HG03520 (cell line): ENCODE results near the gene SENP8.
A peak's percentile ranks its signal among the peaks of the same experiment; 100 is the strongest.

ENCODE experiments used
- ATAC-seq: cut with Tn5 transposase; IDR thresholded peaks from one replicate; pipeline ENCODE4 v1.9.1; 2021; ENCODE audit warnings: mild to moderate bottlenecking, moderate library complexity; ENCODE audit not compliant: unreplicated experiment

Gene SENP8

DNA sequence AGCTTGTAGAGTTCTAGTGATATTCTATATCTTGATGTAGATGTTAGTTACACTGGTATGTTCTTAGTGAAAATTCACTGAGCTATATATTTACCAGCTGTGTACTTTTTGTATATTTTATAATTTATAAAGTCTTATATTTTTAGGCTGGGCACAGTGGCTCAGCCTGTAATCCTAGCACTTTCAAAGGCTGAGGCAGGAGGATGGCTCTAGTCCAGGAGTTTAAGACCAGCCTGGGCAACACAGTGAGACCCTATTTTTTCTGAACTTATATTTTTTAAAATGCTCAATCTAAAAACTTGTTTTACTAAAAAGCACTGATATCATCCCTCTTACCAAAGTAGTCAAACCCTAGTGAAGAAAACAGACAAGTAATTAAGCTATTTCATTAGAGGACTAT is 5.4 kb upstream of the SENP8 start:
- no peak for ATAC-seq

DNA sequence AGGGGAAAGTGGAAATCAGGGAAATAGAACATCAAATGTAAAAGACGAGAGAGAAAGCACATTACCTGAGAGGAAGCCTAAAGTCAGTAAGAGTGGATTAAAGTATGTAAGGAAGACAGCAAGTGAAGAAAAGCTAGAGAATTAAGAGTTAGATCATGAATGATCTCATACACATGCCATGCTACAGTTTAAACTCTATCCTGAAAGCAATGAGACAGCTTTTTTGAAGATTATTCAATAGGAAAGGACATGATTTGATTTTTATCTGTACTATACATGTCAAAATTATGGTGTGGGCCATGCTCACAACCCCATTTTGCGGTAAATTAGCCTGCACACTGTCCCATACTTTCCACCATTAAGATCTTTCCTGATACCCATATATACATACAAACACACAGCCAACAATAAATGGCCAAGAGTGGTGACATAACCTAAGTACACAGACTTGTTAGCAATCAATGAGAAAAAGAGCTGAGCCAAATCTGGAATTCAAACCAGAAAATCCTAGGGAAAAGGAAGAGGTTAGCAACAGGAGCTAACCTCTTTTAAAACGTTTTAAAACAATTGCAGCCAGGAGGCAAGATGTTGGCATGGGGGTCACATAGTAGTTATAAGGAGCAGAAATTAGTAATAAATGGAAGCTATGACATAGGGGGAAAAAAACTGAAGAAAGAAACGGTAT is 4.7 kb upstream of the SENP8 start:
- ATAC-seq, result no peak

DNA sequence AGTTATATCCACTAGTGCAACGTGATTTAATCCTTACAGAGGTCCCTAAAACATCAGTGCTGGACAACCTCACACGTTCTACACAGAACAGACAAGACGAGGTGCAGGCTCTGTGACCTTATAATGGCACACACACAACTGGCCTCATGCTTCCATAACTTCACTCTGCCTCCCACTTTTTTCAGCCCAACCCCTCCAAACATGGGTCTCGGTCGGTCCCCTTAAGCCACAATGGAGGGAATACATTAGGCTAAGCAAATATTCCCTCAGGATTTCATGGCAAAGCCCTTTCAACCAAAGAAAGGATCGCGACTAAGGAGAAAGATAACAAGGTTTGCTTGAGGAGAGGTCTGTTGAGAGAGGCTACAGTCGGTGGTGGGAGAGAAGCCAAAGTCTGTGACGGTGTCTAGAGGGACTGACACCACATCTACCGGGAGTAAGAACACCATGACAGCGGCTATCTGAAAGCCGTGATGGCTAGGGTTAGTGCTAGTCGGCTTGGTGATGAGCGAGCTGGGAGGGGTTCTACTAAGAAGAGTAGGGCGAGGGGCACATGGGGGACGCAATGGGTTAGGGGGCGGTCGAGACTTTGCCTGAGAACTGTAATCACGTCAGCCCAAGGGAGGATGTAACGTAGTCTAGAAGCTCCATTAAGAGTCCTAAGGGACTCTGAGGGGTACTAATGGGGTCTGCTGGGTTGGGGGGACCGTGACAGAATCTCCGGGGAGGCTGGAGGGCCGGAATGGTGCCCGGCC is 1.3 kb upstream of the SENP8 start:
- no peak for ATAC-seq

DNA sequence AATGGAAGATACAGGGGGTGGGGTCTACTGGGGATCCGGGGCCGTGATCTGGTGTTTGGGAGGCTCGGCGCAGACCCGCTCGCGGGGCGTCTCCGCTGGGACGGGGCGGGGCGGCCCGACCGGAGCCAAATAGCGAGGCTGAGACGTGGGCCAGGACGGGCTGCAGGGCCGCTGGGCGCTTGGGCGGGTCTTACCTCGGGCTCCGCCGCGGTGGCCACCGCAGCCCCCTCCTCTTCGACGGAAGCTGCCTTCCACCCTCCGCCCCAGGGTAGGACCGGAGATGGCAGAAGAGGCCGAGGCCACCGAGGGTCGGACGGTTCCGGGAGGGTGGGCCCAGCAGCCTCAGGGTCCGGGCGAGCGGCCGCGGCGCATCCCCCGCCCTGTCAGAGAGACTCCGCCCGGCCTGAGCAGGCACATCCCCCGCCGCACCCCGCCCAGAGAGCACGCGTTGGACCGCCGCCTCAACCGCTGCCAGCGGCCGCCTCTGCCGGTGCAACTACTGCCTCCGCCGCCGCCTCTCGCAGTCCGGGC is 652 bp upstream of the SENP8 start:
- ATAC-seq, result peak; percentile 57

DNA sequence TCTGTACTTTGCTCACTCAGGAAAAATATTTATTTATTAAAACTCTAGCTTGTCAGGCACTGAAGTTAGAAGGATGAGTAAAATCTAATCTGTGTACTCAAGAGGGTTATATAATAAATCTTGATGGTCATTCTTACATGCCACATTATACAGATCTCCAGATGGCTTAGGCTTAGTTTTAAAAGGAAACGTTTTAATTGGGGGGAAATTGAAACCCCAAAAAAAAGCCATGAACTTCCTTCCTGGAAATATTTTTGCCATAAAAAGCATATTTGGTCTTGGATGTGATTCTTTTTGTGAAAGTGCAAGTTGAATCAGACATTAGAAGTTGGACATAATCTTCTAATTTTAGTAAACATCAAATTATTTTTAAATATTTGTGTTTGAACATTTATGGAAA is 6.0 kb downstream of the SENP8 start:
- ATAC-seq, result no peak

DNA sequence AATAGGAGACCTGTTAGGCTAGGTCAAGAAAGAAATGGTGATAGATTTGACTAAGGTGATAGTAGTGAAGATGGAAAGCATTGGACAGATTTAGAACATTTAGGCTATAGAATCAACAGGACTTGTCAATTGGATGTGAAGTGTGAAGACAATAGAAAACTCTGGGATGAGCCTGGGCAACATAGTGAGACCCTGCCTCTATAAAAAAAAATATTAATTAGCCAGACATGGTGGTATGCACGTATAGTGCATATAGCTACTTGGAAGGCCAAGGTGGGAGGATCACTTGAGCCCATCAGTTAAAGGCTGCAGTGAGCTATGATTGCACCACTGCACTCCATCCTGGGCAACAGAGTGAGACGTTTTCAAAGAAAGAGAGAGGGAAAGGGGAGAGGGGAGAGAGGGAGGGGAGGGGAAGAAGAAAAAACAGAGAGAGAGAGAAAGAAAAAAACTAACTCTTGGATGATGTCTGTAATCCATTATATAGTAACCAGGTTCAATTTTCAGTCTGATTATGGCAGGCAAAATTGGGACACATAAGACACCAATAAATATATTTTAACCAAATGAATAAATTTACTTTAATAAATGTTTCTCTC is 9.6 kb downstream of the SENP8 start:
- no peak for ATAC-seq

DNA sequence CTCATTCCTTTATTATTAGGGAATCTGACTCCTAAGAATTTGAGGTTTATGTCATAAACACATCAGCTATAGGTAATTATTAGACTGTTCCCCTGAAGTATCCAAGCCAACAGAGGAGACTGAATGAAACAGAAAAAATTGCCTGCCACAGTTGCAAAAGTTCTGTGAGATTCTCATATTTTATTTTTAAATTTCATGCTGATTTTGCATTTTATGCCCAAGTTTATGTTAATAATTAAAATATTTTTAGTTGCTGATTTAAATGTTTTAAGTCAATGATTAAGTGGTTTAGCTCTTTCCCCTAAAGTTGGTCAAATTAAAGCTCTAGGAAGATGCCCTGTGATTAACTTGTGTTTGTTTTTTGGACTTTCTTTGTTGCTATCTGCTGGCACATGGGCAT is 10.2 kb downstream of the SENP8 start:
- no peak for ATAC-seq

DNA sequence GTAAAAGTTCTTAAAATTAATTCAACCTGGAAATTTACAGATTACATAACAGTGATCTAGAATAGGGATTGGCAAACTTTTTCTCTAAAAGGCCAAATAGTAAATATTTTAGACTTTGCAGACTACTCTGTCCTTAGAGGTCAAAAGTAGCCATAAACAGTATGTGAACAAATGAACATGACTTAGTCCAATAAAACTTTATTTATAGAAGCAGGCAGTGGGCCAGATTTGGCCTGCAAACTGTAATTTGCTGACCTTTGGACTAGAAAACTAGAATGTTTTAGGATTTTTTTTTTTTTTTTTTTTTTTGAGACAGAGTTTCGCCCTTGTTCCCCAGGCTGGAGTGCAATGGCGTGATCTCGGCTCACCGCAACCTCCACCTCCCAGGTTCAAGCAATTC is 12.1 kb downstream of the SENP8 start:
- ATAC-seq, result no peak

DNA sequence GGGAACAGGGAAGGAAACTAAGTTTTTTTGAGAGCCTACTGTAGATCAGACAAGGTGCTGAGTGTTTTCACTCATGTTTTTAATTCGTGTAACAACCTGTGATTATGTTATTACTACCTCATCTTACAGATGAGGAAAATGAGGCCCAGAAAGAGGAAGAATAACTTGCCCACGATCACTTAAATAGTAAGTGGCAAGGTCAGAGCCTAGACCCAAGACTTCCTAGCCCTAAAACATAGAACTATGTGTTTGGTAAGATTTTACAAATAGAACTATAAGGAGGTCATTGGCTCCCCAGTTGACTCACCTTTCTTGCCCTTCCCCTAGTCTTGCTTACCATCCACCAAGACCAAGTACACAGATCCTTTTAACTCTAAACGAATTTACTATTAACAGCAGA is 13.7 kb downstream of the SENP8 start:
- no peak for ATAC-seq

DNA sequence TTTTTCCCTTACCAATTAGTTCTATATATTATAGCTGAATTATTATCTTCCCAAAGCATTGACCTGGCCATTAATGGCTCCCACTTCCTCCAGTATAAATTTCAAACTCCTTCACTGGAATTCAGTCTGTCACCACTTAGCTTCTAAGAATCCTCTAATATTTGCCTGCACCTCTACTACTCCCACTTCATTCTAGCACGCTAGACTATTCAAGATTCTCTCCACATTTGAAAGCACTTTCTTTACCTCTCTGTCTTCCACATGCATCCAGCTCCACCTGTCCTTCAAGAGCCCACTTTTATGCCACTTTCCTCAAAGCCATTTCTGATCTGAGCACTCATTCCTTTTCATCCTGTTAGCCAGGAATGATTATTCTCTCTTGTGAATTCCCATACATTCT is 15.0 kb downstream of the SENP8 start:
- no peak for ATAC-seq

DNA sequence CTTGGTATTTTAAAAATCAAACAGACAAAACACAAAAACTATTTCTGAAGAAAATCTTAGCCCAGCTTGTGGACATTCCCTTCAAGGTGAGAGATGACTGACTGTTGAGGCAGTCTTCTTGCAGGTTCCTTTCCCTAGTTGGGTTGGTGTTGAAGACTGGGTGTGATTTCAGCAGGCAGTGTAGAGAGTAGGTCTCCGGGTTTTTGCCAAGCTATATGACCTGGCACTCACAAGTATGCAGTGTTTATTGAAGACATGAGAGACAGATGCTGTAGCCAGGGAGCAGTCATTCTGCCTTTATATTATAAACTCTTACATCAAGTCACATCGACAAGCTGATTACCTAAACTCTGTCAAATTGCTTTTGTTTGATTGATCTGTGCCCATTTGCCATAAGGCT is 17.5 kb downstream of the SENP8 start:
- no peak for ATAC-seq

DNA sequence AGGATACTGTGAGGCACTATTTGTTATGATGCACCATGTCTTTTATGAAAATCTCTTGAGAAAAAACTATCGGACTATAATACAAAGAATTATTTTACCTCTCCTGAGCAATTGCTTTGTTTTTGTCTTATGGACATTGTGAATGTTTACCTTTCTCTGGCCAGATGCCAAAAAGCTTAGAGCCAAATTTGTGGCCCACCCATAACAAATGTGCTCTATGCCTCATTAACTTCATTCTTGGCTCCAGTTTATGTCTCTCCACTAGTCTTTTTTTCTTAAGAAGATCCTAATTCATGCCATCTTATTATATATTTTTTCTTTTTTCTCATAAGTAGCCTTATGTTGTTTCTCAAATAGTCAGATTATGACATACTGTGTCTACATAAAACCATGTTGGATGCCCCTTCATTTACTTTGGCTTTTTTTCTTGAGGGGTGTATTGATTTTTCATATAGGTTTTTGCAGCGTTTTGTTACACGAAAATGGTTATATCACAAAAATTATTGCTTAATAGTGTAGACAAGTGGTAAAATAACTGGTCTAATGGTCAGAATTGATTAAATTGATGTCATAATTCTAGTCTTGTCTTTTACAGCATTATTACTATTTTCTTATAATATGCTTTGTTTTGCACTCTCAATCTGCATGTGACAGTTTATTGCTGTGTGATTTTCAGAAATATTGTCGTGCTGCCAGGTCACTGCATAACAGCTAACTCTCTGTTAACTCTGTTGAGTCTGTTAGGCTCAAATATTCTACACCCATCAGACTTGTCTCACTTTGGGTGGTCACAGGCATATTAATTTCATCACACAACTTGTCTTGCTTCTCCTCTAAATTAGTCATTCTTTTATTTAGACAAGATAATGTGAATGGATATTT is 18.2 kb downstream of the SENP8 start:
- ATAC-seq, result no peak

DNA sequence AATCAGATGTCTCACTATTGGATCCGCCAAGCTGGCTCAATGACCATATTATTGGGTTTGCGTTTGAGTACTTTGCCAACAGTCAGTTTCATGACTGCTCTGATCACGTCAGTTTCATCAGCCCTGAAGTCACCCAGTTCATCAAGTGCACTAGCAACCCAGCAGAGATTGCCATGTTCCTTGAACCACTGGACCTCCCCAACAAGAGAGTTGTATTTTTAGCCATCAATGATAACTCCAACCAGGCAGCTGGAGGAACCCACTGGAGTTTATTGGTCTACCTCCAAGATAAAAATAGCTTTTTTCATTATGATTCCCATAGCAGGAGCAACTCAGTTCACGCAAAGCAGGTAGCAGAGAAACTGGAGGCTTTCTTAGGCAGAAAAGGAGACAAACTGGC is 21.5 kb downstream of the SENP8 start:
- no peak for ATAC-seq

DNA sequence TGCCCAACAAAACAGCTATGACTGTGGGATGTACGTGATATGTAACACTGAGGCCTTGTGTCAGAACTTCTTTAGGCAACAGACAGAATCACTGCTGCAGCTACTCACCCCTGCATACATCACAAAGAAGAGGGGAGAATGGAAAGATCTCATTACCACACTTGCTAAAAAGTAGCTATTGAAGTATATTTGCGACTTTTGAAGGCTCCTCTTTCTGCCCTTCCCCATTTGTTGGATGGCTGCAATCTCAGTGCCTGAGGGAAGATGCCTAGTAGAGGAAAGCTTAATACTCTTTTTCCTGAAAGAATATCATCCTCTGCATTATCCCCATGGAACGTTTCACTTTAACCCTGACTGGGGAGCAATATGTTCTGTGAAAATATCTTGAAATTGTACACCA is 21.9 kb downstream of the SENP8 start:
- no peak for ATAC-seq

DNA sequence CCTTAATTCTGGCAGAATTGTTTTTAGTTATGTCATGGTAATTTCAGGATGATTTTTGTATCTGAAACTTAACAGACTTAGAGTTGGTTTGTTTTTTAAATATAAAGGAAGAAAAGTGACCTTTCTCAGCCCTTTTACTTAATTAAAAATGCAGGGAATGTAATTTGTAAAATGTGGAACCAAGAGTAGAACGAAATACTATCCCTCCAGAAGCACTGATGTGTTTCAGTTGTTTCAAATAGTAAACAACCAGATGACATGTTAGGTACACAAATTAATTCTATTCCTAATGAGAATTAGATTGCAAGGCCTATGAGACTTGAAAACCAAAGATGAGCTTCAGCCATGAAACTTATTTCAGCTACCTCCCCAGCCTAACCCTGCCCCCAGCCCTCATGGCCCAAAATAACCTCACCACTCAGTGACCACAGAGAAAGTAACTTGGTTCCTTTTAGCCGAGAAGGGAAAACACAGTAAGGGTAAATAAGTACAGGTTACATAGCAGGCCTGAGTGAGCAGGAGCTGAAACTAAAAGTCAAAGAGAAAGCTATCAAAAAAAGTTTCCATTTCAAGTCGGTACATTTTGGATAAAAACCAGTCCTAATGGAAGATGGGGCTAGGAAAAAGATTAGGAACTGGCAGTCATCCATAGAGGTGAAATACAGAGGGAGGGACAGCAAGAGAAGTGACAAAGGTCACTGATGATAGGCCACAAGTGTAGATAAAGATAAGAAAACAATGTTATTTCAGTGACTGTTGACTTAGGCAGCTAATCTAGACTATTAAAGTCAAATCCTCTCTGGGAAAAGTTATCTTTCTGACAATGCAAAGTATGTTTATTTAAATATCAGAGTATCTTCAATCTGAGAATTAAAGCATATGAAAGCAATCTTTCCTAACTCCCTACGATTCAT is 23.2 kb downstream of the SENP8 start:
- ATAC-seq, result peak; percentile 96

DNA sequence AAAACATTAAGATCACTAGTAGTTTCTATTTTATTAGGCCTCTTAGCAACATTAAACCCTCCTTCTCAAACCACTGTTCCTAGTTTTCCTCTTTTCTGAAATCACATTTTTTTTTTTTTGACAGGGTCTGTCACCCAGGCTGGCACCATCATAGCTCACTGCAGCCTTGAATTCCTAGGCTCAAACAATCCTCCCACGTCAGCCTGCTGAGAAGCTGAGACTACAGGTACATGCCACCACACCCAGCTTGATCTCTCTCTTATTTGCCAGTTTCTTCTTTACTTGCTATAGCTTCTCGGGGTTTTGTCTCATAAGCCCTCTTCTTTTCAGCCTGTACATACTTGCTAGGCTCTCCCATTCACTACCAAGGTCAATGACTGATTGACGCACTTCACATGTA is 28.0 kb downstream of the SENP8 start:
- ATAC-seq, result no peak

DNA sequence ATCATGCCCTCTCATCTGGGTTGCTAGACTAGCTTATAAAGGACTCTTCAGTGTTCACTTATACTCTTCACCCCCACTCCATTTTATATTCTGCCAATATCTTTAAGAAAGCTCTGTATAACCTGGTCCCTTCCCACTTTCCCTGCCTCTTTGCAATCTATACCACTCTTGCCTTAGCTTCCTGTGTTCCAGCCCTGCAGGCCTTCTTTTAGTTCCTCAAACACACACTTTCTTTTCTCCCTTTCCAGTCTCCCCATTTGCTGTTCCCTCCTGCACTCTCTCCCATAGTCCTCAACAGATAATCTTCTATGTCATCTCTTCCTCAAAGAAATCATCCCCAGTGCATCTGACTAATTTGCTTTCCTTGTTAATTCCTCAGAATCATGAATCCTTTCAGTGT is 28.7 kb downstream of the SENP8 start:
- ATAC-seq, result no peak

DNA sequence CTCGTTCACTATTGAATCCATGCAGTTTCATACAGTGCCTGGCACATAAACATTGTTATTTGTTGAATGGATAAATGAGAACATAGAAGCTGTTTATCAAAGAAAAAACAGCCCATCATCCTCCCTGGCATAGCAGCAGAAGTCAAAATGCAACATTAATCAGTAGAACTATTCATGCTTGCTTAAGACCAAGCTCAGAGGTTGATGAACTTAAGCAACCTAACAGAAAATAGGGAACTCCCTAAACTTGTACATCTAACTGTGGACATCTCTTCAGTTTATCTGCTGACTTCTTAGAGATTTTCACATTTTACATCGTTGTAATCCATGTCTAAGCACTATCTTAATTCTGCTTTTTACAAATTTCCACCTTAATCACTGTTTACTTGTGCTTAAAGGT is 29.2 kb downstream of the SENP8 start:
- no peak for ATAC-seq

DNA sequence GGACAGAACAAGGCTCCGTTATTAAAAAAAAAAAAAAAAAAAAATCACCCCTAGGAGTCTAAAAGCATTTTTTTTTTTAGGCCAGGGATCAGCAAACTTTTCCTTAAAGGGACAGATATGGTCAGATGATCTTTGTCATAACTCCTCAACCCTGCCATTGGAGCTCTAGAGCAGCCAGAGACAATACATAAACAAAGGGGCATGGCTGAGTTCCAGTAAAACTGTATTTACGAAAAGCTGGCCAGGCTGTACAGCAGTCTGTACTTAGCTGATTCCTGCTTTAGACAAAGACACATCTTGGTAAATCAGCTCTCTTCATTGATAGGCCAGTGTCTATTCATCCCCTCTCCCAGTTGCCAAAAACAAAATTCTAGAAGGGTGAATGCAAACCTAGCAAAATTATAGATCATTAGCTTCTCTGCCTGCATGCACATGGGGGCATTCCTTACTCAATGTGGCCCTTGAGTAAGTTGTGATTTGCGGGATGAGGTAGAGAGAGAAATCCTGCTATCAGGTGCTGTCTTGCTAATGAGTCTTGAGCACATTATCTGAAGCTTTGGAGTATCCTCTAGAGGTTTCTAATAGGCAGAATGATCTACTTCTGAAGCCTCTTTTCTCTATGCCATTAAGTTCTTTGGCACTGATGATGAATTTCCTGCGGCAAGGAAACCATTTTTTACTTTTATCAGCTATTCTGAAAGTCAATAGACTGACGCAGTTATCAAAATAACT is 35.2 kb downstream of the SENP8 start:
- no peak for ATAC-seq
